Mononuclear cell (primary cell): Measurements from ENCODE around the gene CCDC24. TPM values are rescaled to one million over a fixed set of nuclear protein-coding genes. Genes with fewer than 3 reads are reported as not detected.

ENCODE experiments used
- H3K27me3 ChIP-seq: 2 replicates; pipeline ENCODE4 v1.6.0; 2011; ENCODE audit warnings: low read length, control low read depth; ENCODE audit not compliant: insufficient read depth
- H3K4me1 ChIP-seq: 2 replicates; pipeline ENCODE4 v1.5.1; 2011; ENCODE audit warnings: mild to moderate bottlenecking, low read length, control low read depth; ENCODE audit not compliant: insufficient read depth
- H3K4me3 ChIP-seq: 2 replicates; pipeline ENCODE4 v1.5.1; 2011; ENCODE audit warnings: mild to moderate bottlenecking, low read length, moderate library complexity
- H3K9me3 ChIP-seq: 2 replicates; pipeline ENCODE4 v1.5.1; 2011; ENCODE audit warnings: low read depth, mild to moderate bottlenecking, control low read depth, low read length
- total RNA-seq: library from RNA; depleted of rRNA; stranded (reverse); fragments of >200 nt; gene quantifications from one replicate; pipeline ENCODE4 v1.2.3, GENCODE V29; 2012

CCDC24 gene
- 0.42 TPM for total RNA-seq

GRCh38 chr1:43991476-43992231 is at the start of gene CCDC24:
Gene CCDC24, plus strand, starts transcription at chr1:43991599. Its CDS starts 280 bp downstream, at chr1:43991879.
- no peaks in the 10 kb centered on the region for H3K27me3 ChIP-seq
- H3K4me3 ChIP-seq: peak within 1 kb of the TSS; percentile 50

DNA sequence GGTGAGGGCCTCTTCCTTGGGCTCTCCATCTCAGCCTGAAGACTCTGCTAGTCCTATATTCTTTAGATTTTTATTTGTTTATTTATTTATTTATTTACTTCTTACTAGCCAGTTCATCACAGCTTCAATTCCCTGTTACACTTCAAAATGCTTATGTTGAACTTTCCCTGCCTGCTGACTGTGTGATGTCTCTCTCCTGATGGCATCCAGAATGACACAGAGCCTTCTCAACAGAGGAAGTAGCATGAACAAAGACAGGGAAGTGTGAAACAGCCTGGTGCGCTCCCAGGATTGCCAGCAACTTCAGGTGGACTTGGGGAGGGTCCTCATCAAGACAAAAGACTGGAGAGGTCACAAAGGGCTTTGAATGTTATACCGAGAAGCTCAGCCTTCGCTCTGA is 49.0 kb upstream of the CCDC24 start:
- H3K9me3 ChIP-seq: no peaks in the 10 kb centered on the region
- no peak overlapping the region for H3K4me3 ChIP-seq
- no peaks in the 10 kb centered on the region for H3K27me3 ChIP-seq
- H3K4me1 ChIP-seq: peaks cover 15% of the 10 kb centered on the region

More at GRCh38 chr1:43991476-43992231, at the start of gene CCDC24:
- H3K4me1 ChIP-seq: peaks cover 13% of the 10 kb centered on the region
- H3K9me3 ChIP-seq: no peaks in the 10 kb centered on the region

DNA sequence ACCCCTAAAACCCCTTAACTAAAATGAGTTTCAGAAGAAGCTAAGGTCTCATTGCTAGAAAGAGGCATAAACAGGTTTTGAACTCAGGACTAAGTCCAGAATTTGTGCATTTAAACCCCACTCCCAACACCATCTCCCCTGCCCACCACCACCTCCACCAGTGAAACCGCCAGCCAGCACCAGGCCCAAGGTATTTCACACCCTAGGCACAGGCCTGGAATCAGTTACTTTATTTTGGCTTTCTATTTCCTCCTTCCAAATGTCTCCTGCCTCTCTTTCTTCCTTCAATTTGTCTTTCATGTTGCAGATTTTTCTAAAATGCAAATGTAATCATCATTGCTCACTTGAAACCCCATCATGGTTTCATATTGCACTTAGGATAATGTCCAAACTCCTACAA is 46.5 kb upstream of the CCDC24 start:
- Histone ChIP-seq H3K4me3 (no peak overlapping the region), H3K9me3 (no peaks in the 10 kb centered on the region), H3K27me3 (no peaks in the 10 kb centered on the region), H3K4me1 (peaks cover 20% of the 10 kb centered on the region)

DNA sequence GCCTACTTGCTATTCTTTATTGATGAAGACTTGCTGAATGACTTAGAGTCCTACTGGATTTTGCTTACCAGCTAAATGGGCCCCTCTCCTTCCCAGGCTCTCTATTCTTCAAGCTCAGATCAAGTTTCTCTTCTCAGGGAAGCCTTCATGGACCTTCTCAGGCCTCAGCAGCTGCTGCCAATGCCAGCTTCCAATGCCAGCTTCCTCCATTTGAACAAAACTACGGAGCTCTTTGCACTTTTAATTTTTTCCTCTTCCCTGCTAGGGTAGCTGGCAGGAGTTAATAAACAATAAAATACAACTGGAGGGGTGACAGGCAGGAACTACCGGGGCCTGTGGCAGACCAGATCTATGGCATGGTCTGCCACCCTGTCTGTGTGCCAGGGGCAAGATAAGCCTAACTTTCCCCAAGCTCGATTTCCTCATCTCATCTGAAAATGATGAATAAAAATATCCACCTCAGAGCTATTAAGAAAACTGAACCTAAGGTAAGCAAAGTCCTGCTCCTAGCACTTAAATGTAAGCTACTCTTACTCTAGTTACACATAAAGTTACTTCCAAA is 45.6 kb upstream of the CCDC24 start:
- Histone ChIP-seq H3K9me3 (no peaks in the 10 kb centered on the region), H3K4me3 (peak overlapping the region; percentile 74), H3K27me3 (no peaks in the 10 kb centered on the region), H3K4me1 (peaks cover 20% of the 10 kb centered on the region)

DNA sequence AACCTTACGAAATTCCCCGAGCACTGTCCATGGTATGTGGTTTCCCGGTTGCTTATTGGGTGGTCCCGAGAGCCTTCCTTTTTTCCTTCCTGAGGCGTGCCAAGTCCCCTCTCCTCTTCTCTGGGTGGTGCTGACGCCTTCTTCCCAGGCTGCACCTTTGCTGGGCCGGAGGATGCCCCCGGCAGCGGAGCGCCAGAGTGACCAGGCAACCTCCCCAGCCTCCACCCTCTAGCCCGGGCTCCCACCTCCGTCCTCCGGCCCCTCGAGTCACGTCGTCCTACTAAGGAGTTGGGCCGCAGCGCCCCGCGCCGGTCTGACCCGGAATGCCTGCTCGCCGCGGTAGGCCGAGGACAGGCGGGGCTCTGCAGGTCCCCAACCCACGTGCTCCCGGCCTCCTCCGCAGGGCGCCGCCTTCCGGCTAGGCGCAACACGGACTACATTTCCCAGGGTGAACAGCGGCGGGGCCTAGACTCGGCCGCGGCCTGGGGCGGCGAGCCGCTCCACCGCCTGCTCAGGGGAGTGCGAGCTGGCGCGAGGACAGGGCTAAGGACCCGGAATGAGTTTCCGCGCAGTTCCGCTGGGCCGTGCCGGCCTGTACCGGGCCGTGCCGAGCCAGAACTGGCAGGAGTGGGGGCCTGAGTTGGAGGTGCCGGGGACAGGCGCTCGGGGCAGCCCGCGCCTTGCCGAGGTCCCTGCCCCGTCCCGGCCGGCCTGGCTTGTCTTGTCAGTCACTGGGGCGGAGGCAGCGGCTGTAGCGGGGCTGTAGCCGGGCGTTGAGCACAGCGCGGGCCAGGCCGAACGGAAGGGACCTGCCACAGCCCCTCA is 45.0 kb upstream of the CCDC24 start, which contains the start of gene IPO13:
IPO13 (plus strand) TSS at position 715 of the 825 bp plus-strand sequence. CDS start 651 bp downstream, outside the sequence.
- H3K4me1 ChIP-seq: peaks cover 20% of the 10 kb centered on the region
- no peaks in the 10 kb centered on the region for H3K9me3 ChIP-seq
- no peaks in the 10 kb centered on the region for H3K27me3 ChIP-seq
- H3K4me3 ChIP-seq: peak within 1 kb of the TSS; percentile 74

DNA sequence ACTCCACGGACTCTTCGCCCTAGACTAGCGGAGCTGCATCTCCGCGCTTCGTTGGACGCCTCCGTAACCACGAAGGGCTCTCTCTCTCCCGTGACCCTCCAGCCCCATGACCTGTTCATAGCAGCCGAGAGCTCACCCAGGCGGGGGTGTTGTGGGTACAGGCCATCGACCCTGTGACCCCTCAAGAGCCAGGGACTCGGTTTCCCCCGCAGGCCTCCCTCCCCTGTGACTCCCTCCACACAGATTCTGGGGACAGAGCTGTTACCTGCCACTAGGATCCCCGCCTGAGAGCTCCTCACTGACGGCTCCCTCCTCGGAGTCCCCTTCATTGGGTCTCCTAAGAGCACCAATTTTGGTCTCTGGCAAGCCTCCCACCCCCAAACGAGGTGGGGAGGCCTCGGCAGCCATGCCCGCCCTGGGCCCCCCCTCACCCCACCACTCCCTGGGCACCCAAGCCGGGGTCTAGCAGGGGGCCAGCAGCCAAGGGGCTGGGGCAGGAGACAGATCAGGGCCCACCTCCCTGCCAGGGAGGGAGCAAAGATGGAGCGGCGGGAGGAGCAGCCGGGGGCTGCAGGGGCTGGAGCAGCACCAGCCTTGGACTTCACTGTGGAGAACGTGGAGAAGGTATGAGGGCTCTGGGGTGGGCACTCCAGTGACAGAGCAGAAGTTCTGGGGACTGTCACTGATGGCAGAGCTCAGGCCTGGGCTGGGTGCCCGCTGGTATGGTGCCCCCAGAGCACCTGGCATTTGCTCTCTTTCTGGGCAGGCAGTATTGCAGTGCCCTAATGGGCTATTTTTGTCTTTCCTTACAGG is 44.1 kb upstream of the CCDC24 start:
- no peaks in the 10 kb centered on the region for H3K9me3 ChIP-seq
- H3K27me3 ChIP-seq: no peaks in the 10 kb centered on the region
- peak overlapping the region; percentile 74 for H3K4me3 ChIP-seq
- peaks cover 20% of the 10 kb centered on the region for H3K4me1 ChIP-seq

DNA sequence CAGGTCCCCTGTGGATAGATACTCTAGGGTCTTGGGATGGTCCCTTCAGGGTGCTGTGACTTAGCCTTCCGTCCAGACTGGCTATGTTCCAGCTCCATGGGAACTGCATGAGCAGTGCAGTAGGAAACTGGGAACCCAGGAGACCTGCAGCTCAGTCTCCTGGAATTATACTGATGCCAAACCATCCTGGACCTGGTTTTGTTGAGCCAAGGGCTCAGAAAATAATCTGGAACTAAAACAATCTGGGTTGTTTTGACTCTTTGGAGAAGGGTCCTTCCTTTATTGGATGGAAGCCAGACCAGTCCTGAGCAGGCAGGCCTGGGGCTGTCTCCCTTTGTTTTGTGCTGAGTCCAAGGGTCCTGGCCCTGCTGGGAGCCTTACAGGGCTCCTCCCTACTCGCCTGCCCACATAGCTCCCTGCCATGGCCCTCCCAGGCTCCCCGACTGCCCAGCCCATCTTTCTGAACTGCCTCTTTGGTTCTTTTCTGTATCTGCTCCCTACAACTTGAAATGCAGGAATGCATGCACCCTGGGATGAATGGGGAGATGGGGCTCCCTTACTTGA is 43.4 kb upstream of the CCDC24 start:
- H3K27me3 ChIP-seq: no peaks in the 10 kb centered on the region
- no peak overlapping the region for H3K4me3 ChIP-seq
- no peaks in the 10 kb centered on the region for H3K9me3 ChIP-seq
- peaks cover 20% of the 10 kb centered on the region for H3K4me1 ChIP-seq

GRCh38 chr1:43949678-43950077 is 41.7 kb upstream of the CCDC24 start:
- Histone ChIP-seq H3K9me3 (no peaks in the 10 kb centered on the region), H3K4me3 (no peak overlapping the region), H3K27me3 (no peaks in the 10 kb centered on the region), H3K4me1 (peaks cover 20% of the 10 kb centered on the region)

DNA sequence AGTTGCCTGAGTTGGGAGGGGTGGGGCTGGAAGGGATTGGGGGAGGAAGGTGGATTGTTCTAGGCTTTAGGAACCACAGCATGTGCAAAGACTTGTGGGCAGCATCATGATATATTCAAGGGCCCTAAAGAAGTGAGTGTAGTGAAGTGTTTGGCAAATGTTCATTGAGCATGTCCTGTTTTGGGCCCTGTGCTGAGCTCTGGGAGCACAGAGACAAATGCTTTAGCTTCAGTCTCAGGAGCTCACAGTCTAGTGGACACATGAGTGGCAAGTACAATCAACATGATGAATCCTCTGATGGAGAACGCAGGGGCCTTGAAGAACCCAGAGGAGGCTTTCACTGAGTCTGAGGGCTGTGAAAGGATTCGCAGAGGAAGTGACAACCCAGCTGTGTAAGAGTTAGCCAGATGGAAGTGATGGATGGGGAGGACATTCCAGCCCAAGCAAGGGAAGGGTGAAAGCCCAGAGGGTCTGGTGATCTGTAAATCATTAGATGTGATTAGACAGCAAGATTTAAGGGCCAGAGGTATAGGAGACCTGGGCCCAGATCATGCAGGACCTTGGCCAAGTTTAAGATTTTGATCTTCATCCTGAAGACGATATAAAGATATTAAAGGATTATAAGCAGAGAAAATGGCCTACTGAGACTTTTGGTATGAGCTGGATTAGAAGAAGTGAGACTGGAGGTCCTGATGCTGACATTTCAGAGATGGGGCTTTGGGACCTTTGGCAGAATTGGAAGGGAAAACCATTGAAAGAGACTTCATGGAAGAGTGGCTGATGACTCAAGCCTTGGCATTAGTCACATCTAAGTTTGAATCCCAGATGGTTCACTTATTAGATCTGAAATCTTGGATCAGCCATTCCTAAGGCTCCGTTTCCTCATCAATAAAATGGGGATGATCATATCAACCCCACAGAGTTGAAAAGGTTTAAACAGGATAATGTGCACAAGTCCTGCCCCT is 40.1 kb upstream of the CCDC24 start:
- H3K4me3 ChIP-seq: no peak overlapping the region
- H3K4me1 ChIP-seq: peaks cover 12% of the 10 kb centered on the region
- H3K9me3 ChIP-seq: no peaks in the 10 kb centered on the region
- H3K27me3 ChIP-seq: no peaks in the 10 kb centered on the region

- Histone ChIP-seq H3K4me3 (no peak overlapping the region), H3K27me3 (no peaks in the 10 kb centered on the region), H3K9me3 (no peaks in the 10 kb centered on the region), H3K4me1 (peaks cover 4% of the 10 kb centered on the region)
Observed at GRCh38 chr1:43952731-43953346, 38.6 kb upstream of the CCDC24 start.

DNA sequence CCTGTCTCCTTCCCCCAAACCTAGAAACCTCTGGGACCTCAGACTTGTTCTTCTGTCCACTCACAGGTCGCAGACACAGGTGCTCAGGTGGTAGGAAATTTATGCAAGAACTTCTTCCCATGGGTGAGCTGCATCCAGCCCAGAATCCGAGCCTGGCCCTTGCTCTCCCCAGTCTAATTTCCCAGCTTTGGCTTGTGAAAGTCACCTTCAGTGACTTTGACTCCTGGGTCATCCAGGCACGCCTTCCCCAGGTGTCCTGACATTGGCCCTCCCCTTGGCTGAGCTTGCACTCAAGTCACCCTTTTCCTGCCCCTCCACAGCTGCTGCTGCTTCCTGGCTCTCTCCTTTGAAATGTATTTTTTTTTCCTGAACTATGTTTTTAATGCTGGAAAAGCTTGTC is 38.0 kb upstream of the CCDC24 start:
- H3K9me3 ChIP-seq: no peaks in the 10 kb centered on the region
- H3K4me3 ChIP-seq: no peak overlapping the region
- no peaks in the 10 kb centered on the region for H3K4me1 ChIP-seq
- H3K27me3 ChIP-seq: no peaks in the 10 kb centered on the region

DNA sequence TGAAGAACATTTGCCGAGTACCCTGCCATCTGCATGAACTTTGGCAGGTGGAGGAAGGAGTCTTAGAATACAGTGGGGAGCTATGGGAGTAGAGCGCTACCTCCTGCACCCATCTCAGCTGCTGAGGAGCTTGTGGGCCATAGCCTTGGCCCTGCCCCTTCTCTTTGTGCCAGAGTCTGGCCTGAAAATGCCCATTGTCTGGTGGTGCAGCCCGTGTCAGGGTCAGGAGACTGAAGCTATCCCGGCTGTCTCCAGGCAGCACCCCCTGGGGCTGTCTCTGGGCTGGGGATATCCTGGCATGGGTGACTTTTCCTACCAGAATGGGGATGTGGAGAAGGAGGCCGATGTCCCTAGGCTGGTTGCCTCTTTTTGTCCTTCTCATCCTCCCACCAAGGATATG is 37.4 kb upstream of the CCDC24 start:
- Histone ChIP-seq H3K4me3 (no peak overlapping the region), H3K27me3 (no peaks in the 10 kb centered on the region), H3K9me3 (no peaks in the 10 kb centered on the region), H3K4me1 (no peaks in the 10 kb centered on the region)

GRCh38 chr1:43956234-43956633 is 35.2 kb upstream of the CCDC24 start:
- Histone ChIP-seq H3K27me3 (no peaks in the 10 kb centered on the region), H3K9me3 (no peaks in the 10 kb centered on the region), H3K4me1 (no peaks in the 10 kb centered on the region), H3K4me3 (no peak overlapping the region)
